Breast epithelium (tissue), 3 donors: Measurements from ENCODE around the gene SREBF1.

Experiments
- CTCF ChIP-seq, 3 donors: fragments of 450-650 bp; IDR thresholded peaks; one replicate each; pipeline ENCODE4 v1.5.1; 2016 to 2017; ENCODE audit warnings: antibody characterized with exemption in 3 of 3, mild to moderate bottlenecking in 3 of 3, moderate library complexity in 3 of 3
- POLR2A ChIP-seq: fragments of 450-650 bp; IDR thresholded peaks from one replicate; pipeline ENCODE4 v1.6.1; 2016; ENCODE audit warnings: antibody characterized with exemption, mild to moderate bottlenecking, moderate library complexity
- POLR2AphosphoS5 ChIP-seq, 3 donors: sonication (generic); formaldehyde crosslinking; IDR thresholded peaks; one replicate each; pipeline ENCODE4 v1.6.1; 2017; ENCODE audit warnings: antibody characterized with exemption in 3 of 3

- TF ChIP-seq CTCF (IDR thresholded peaks at IDR 0.05) (no peak), POLR2AphosphoS5 (IDR thresholded peaks at IDR 0.05) (no peak), POLR2A (no peak)
Observed at GRCh38 chr17:17868641-17869522, 32.1 kb upstream of the SREBF1 start.
